ENCODE data around the gene CEACAM19.

CEACAM19 gene

GRCh38 chr19:44640518-44640917 lies 30.8 kb upstream of the CEACAM19 start:
- Mint-ChIP-seq H3K9me3 (no peaks in the 10 kb centered on the region), H3K27ac (no peak overlapping the region), H3K36me3 (ENCODE audit: low read depth) (no peaks in the 10 kb centered on the region), H3K27me3 (ENCODE audit: low read depth) (peaks cover 16% of the 10 kb centered on the region), H3K4me1 (ENCODE audit: low read depth) (peaks cover 3% of the 10 kb centered on the region), H3K4me3 (no peak overlapping the region)

- H3K4me3 Mint-ChIP-seq = no peak overlapping the region
These were observed 29.6 kb upstream of the CEACAM19 start for GRCh38 chr19:44641501-44642265.

GRCh38 chr19:44642377-44642776 lies 28.9 kb upstream of the CEACAM19 start:
- H3K27me3 Mint-ChIP-seq (ENCODE audit: low read depth) = peaks cover 16% of the 10 kb centered on the region
- H3K4me1 Mint-ChIP-seq (ENCODE audit: low read depth) = peaks cover 3% of the 10 kb centered on the region
- no peak overlapping the region for H3K27ac Mint-ChIP-seq
- no peaks in the 10 kb centered on the region for H3K9me3 Mint-ChIP-seq
- H3K4me3 Mint-ChIP-seq = no peak overlapping the region
- no peaks in the 10 kb centered on the region for H3K36me3 Mint-ChIP-seq (ENCODE audit: low read depth)

More at GRCh38 chr19:44641501-44642265, 29.6 kb upstream of the CEACAM19 start:
- no peak overlapping the region for H3K27ac Mint-ChIP-seq
- H3K36me3 Mint-ChIP-seq (ENCODE audit: low read depth) = no peaks in the 10 kb centered on the region
- H3K27me3 Mint-ChIP-seq (ENCODE audit: low read depth) = peaks cover 16% of the 10 kb centered on the region
- H3K4me1 Mint-ChIP-seq (ENCODE audit: low read depth) = peaks cover 3% of the 10 kb centered on the region
- H3K9me3 Mint-ChIP-seq = no peaks in the 10 kb centered on the region

GRCh38 chr19:44643605-44644401 lies 27.5 kb upstream of the CEACAM19 start, which contains the start of gene PVR:
Gene PVR (plus strand): TSS chr19:44643910. CDS start chr19:44644097, 187 bp downstream.
- Mint-ChIP-seq H3K27me3 (ENCODE audit: low read depth) (peaks cover 16% of the 10 kb centered on the region), H3K4me1 (ENCODE audit: low read depth) (peaks cover 3% of the 10 kb centered on the region), H3K36me3 (ENCODE audit: low read depth) (no peaks in the 10 kb centered on the region), H3K9me3 (no peaks in the 10 kb centered on the region), H3K27ac (no peak within 1 kb of the TSS), H3K4me3 (peak within 1 kb of the TSS; percentile 72)

- peaks cover 16% of the 10 kb centered on the region for H3K27me3 Mint-ChIP-seq (ENCODE audit: low read depth)
- no peaks in the 10 kb centered on the region for H3K9me3 Mint-ChIP-seq
- H3K4me1 Mint-ChIP-seq (ENCODE audit: low read depth) = peaks cover 3% of the 10 kb centered on the region
- no peaks in the 10 kb centered on the region for H3K36me3 Mint-ChIP-seq (ENCODE audit: low read depth)
- H3K27ac Mint-ChIP-seq = no peak overlapping the region
- H3K4me3 Mint-ChIP-seq = peak overlapping the region; percentile 68
These were observed 26.8 kb upstream of the CEACAM19 start for GRCh38 chr19:44644402-44645016.

GRCh38 chr19:44645407-44646048 lies 25.8 kb upstream of the CEACAM19 start:
- Mint-ChIP-seq H3K36me3 (ENCODE audit: low read depth) (no peaks in the 10 kb centered on the region), H3K27ac (no peak overlapping the region), H3K4me1 (ENCODE audit: low read depth) (peaks cover 3% of the 10 kb centered on the region), H3K4me3 (no peak overlapping the region), H3K9me3 (no peaks in the 10 kb centered on the region), H3K27me3 (ENCODE audit: low read depth) (peaks cover 16% of the 10 kb centered on the region)

- peaks cover 3% of the 10 kb centered on the region for H3K4me1 Mint-ChIP-seq (ENCODE audit: low read depth)
- H3K9me3 Mint-ChIP-seq = no peaks in the 10 kb centered on the region
- H3K4me3 Mint-ChIP-seq = no peak overlapping the region
- no peak overlapping the region for H3K27ac Mint-ChIP-seq
- H3K36me3 Mint-ChIP-seq (ENCODE audit: low read depth) = no peaks in the 10 kb centered on the region
- peaks cover 16% of the 10 kb centered on the region for H3K27me3 Mint-ChIP-seq (ENCODE audit: low read depth)
These were observed 25.2 kb upstream of the CEACAM19 start for GRCh38 chr19:44646049-44646416.

- Mint-ChIP-seq H3K27me3 (ENCODE audit: low read depth) (peaks cover 11% of the 10 kb centered on the region), H3K27ac (no peak overlapping the region), H3K4me1 (ENCODE audit: low read depth) (peaks cover 3% of the 10 kb centered on the region), H3K9me3 (no peaks in the 10 kb centered on the region), H3K4me3 (no peak overlapping the region), H3K36me3 (ENCODE audit: low read depth) (no peaks in the 10 kb centered on the region)
These were observed 24.1 kb upstream of the CEACAM19 start for GRCh38 chr19:44647144-44647543.

GRCh38 chr19:44648631-44649251 lies 22.5 kb upstream of the CEACAM19 start:
- Mint-ChIP-seq H3K27me3 (ENCODE audit: low read depth) (no peaks in the 10 kb centered on the region), H3K9me3 (no peaks in the 10 kb centered on the region), H3K4me3 (no peak overlapping the region), H3K4me1 (ENCODE audit: low read depth) (no peaks in the 10 kb centered on the region), H3K36me3 (ENCODE audit: low read depth) (no peaks in the 10 kb centered on the region), H3K27ac (no peak overlapping the region)

- Mint-ChIP-seq H3K4me3 (no peak overlapping the region), H3K9me3 (no peaks in the 10 kb centered on the region), H3K36me3 (ENCODE audit: low read depth) (no peaks in the 10 kb centered on the region), H3K27ac (no peak overlapping the region), H3K4me1 (ENCODE audit: low read depth) (peaks cover 4% of the 10 kb centered on the region), H3K27me3 (ENCODE audit: low read depth) (no peaks in the 10 kb centered on the region)
These were observed 21.6 kb upstream of the CEACAM19 start for GRCh38 chr19:44649578-44650145.

GRCh38 chr19:44653343-44653742 lies 17.9 kb upstream of the CEACAM19 start:
- H3K27me3 Mint-ChIP-seq (ENCODE audit: low read depth) = no peaks in the 10 kb centered on the region
- H3K9me3 Mint-ChIP-seq = no peaks in the 10 kb centered on the region
- peaks cover 9% of the 10 kb centered on the region for H3K4me1 Mint-ChIP-seq (ENCODE audit: low read depth)
- no peak overlapping the region for H3K4me3 Mint-ChIP-seq
- H3K27ac Mint-ChIP-seq = no peak overlapping the region
- H3K36me3 Mint-ChIP-seq (ENCODE audit: low read depth) = no peaks in the 10 kb centered on the region

- Mint-ChIP-seq H3K4me3 (no peak overlapping the region), H3K9me3 (no peaks in the 10 kb centered on the region), H3K4me1 (ENCODE audit: low read depth) (peaks cover 9% of the 10 kb centered on the region), H3K27ac (no peak overlapping the region), H3K27me3 (ENCODE audit: low read depth) (no peaks in the 10 kb centered on the region), H3K36me3 (ENCODE audit: low read depth) (no peaks in the 10 kb centered on the region)
These were observed 17.1 kb upstream of the CEACAM19 start for GRCh38 chr19:44653977-44654774.

GRCh38 chr19:44657211-44657921 lies 13.9 kb upstream of the CEACAM19 start:
- Mint-ChIP-seq H3K4me3 (no peak overlapping the region), H3K27me3 (ENCODE audit: low read depth) (no peaks in the 10 kb centered on the region), H3K4me1 (ENCODE audit: low read depth) (peaks cover 9% of the 10 kb centered on the region), H3K9me3 (no peaks in the 10 kb centered on the region), H3K36me3 (ENCODE audit: low read depth) (no peaks in the 10 kb centered on the region), H3K27ac (no peak overlapping the region)
